GM18909 (cell line): ENCODE data around the gene STON2.

Experiments
- ATAC-seq: cut with Tn5 transposase; IDR thresholded peaks from one replicate; pipeline ENCODE4 v1.9.1; 2021; ENCODE audit warnings: mild to moderate bottlenecking; ENCODE audit not compliant: unreplicated experiment, poor library complexity

STON2 gene

DNA sequence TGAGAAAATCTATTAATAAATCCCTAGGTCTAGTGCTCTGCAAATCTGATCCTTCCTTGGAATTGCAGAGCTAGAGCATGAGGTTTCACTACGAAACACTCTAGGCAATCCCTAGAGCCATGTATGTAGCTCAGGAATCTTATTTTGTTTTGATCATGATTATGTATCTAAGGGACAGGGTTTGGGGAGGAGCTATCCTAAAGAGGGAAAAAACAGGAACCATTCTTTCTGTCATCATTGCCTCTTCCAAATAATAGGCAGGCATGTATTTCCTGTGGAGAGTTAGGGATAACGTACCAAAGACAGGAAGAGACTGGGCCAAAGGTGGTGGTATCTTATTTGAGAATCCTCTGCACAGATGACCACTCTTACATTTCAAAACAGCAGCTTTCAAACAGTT lies 90.6 kb downstream of the STON2 start:
- no peak for ATAC-seq

DNA sequence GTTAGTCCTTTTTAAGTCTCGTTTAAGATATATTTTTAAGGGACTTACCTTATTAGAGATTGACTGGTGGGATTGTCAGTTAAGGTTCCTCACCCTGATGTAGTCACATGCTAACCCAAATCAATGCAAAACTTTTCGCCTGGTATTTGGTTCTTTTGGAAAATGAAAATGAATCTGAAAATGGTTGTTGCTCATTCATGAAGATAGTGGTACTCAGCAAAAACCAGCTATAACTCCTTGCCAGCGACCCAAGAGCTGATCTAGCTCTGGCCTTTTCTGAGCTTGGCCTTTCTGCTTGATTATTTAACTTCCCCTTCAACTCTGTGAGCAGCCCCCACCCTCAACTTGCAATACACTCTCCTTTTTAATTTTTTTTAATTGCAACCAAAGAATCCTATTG lies 94.4 kb downstream of the STON2 start:
- ATAC-seq: no peak

DNA sequence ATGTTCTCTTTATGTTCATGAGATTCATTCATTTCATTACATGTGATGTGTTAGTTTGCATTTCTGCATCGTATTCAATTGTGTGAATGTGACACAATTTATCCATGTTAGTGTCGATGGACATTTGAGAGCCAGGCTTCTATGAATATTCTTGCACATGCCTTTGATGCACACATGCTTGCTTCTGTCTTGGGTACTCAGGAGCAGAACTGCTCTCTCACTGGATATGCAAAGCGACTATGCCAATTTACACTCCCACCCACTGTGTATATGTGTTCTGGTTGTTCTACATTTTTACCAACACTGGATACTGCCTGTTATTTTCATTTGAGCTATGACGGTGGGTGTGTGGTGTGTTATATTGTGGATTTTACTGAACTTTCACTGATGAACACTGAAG lies 95.1 kb downstream of the STON2 start:
- no peak for ATAC-seq

- ATAC-seq: peak; percentile 98
Observed at GRCh38 chr14:81303258-81303935, 96.7 kb downstream of the STON2 start.

DNA sequence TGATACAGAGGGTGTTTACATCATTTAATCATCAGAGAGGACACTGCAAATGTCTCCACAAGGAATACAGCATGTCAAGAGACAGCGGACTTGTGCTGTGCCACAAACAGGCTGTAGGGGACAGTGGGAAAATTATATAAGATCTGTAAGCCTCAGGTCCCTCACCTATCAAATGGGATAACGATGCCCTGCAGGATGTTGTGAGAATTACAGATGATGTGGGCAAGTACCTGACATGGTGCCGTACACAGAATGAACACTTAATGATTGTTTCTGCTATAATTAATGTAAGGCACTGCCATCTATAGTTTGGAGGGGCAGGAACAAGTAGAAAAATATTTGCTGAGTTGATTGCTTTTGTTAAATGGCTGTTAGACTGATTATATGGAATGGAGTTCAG lies 97.5 kb downstream of the STON2 start:
- ATAC-seq: no peak

DNA sequence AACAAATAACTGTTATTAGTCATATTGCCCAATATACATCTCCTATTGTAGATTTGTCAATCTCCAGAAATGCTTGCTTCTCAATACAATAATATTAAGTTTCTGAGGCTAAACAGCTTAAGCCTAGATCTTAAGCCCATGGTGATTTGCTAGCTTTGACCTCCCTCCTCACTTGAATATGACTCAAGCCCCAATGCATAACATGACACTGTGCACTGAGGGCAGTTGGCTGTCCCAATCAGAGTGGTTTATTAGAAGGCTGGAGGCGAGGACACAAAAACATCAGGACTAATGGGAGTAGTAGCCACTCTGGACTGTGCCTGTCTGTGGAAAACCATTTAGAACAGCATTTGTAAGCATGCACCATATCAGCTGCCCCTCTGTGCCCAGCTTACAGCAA lies 98.3 kb downstream of the STON2 start:
- no peak for ATAC-seq

DNA sequence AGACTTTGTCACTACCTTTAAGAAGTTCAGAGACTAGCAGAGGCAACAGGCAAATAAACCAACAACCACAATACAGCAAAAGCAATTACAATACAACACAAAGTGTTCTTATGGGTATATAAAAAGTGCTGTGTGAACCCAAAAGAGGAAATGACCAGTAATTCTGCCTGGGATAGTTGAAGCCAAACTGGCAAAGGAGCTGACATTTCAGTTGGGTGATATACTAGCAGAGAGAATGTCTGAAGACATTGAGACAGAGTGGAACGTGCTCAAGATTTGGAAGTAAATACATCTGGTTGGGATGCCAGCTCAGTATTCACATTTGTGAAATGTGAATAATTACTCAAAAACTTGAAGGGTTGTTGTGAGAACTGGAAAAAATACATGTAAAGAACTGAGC lies 98.8 kb downstream of the STON2 start:
- ATAC-seq: no peak

DNA sequence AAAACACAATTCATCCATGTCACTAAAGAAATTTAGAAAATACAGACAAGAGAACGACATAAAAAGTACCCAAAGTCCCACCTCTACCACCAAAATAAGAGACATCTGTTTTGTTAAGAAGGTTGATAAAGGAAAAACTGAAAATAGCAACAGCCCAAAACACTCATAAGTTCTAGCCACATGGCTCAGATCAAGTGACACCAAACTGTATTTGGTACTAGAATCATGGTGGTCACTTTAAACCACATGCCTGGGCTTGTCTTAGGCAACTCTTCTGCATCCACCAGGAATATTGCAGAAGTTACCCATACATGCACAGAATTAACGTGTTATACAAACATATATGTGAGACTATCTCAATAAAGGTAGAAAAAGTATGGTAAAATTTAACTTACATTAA lies 101.2 kb downstream of the STON2 start:
- no peak for ATAC-seq

- ATAC-seq: no peak
Observed at GRCh38 chr14:81298122-81298521, 102.0 kb downstream of the STON2 start.

- no peak for ATAC-seq
Observed at GRCh38 chr14:81295958-81296923, 103.9 kb downstream of the STON2 start.

DNA sequence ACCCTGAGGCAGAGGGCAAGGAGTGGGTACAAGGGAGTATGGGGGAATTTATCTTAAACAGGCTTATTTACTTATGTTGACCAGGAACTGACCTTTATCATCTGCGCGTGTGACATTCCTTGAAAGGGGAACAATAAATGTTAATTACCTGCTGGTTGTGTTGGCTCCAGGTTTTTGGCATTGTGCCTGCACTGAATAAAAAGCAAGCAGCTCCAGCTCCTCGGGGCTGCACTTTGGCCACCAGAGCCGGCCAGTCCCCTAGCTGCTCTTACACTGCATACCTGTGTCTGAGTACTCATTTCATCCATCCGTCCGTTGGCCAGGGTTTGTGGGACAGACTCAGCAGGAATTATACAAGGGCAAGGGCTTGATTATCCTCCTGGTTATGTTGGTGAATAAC lies 110.6 kb downstream of the STON2 start:
- no peak for ATAC-seq

GRCh38 chr14:81286574-81287370 lies 113.4 kb downstream of the STON2 start:
- no peak for ATAC-seq

DNA sequence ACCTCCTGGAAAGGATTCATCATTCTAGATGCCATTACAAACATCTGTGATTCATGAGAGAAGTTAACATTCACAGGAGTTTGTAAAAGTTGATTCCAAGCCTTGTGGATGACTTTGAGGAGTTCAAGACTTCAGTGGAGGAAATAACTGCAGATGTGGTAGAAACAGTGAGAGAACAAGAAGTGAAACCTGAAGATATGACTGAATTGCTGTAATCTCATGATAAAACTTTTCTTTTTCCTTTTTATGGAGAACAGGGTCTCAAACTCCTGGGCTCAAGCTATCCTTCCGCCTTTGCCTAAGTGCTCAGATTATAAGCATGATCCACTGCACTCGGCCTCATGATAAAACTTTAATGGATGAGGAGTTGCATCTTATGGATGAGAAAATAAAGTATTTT lies 114.9 kb downstream of the STON2 start:
- no peak for ATAC-seq

DNA sequence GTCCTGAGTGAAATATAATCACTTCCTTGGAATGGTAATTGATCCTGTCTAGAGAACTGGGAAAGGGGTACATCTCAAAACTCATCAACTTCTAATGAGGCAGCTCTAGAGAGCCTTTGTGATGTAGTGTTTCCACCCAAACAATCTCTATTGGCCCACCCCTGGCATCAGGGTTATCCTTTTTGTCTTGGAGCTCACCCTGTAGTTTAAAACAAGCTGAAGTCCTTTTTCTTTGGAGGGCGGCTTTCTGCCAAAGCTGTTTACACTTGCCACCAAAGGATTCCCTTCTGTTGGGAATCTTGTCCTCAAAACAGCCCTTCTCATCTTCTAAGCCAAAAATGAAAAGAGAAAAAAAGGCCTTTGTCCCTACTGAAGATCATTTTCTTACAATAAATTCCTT lies 118.8 kb downstream of the STON2 start:
- no peak for ATAC-seq

GRCh38 chr14:81280136-81280791 lies 119.9 kb downstream of the STON2 start:
- no peak for ATAC-seq

DNA sequence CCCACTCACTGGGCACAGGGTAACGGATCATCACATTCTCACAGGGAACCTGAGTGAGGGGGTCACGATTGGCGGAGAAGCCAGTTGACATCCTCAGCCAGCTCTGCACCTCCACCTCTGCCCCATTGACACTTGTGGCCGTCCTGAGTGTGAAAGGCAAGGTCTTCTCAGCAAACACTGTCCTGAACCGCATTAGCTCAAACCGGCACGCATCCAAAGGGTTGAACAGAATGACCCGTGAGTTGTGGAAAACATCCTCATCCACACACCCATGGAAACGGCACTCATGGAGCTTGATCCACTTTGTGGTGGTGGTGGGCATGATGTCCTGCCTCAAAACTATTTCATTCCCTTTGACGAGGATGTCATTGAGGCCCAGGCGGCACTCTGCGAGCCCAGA lies 123.0 kb downstream of the STON2 start:
- no peak for ATAC-seq

- peak; percentile 60 for ATAC-seq
Observed at GRCh38 chr14:81276073-81277069, 123.8 kb downstream of the STON2 start.

- ATAC-seq: no peak
Observed at GRCh38 chr14:81275305-81276072, 124.6 kb downstream of the STON2 start.
